HL-60 (cell line): Measurements from ENCODE around the gene GUCY2F.
A peak's percentile ranks its signal among the peaks of the same experiment; 100 is the strongest.

Source experiments
- DNase-seq, 2 experiments: peaks; one replicate each; pipeline ENCODE4 v3.0.0-alpha.2; 2010 to 2020; ENCODE audit warnings: low read depth in 1 of 2, low spot score in 1 of 2
- H3K27ac ChIP-seq: fragments of 250-450 bp; sonication (Bioruptor Pico); replicated peaks from 2 replicates; pipeline ENCODE4 v1.5.1; 2020; ENCODE audit warnings: mild to moderate bottlenecking, moderate library complexity
- H3K27me3 ChIP-seq: fragments of 250-450 bp; sonication (Bioruptor Pico); 2 replicates; pipeline ENCODE4 v1.5.1; 2021; ENCODE audit warnings: mild to moderate bottlenecking, moderate library complexity; ENCODE audit not compliant: insufficient read depth, poor library complexity, severe bottlenecking
- H3K4me3 ChIP-seq: replicated peaks from 2 replicates; pipeline ENCODE4 v1.5.1; 2011; ENCODE audit warnings: mild to moderate bottlenecking, control low read depth, low read length; ENCODE audit not compliant: insufficient read depth
- CTCF ChIP-seq: IDR thresholded peaks from one replicate; pipeline ENCODE4 v1.5.1; 2011; ENCODE audit warnings: low read length, control low read depth, inconsistent platforms; ENCODE audit not compliant: insufficient read depth
- GABPA ChIP-seq: IDR thresholded peaks from 2 replicates; pipeline ENCODE4 v1.6.1; 2012; ENCODE audit warnings: low read depth
- POLR2AphosphoS5 ChIP-seq: IDR thresholded peaks from 2 replicates; pipeline ENCODE4 v1.6.1; 2012; ENCODE audit warnings: low read depth
- REST ChIP-seq: IDR thresholded peaks from 2 replicates; pipeline ENCODE4 v1.6.1; 2012; ENCODE audit warnings: low read depth; ENCODE audit not compliant: insufficient replicate concordance
- SPI1 ChIP-seq: IDR thresholded peaks from 2 replicates; pipeline ENCODE4 v1.6.1; 2012; ENCODE audit warnings: low read depth, mild to moderate bottlenecking, borderline replicate concordance

Gene GUCY2F

GRCh38 chrX:109346491-109346890 is 135.4 kb downstream of the GUCY2F start:
- H3K27me3 ChIP-seq: no peaks in the 10 kb centered on the region
- DNase-seq: no peak
- TF ChIP-seq REST: no peak
- TF ChIP-seq SPI1: peak; percentile 15; the same call in 1 of the 2 replicates
- no peak overlapping the region for H3K4me3 ChIP-seq
- no peak overlapping the region for H3K27ac ChIP-seq

- no peak for DNase-seq
- Histone ChIP-seq H3K27ac (no peak overlapping the region), H3K4me3 (no peak overlapping the region), H3K27me3 (no peaks in the 10 kb centered on the region)
- TF ChIP-seq SPI1 (no peak), GABPA (no peak), REST (no peak), CTCF (no peak)
Measured at GRCh38 chrX:109345856-109346255, 136.0 kb downstream of the GUCY2F start.

DNA sequence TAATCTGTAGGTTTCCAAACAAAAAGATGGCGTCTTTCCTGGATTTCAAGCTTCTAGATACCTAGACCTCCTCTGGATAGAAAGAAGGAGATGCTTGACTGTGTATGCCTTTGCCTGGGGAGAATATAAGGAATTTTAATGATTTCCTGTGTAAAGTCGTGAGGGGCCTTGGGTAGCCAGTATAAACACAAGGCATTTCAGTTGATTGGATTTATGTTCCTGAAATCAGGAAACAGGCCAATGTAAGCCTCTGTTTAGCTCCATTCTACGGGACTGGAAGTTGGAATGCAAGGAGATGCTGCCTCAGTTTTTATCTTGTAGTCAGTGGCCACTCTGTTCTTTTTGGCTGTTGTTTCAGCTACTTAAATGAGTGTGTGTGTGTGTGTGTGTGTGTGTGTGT is 137.2 kb downstream of the GUCY2F start:
- Histone ChIP-seq H3K27ac (no peak overlapping the region), H3K27me3 (no peaks in the 10 kb centered on the region), H3K4me3 (no peak overlapping the region)
- DNase-seq: no peak
- TF ChIP-seq REST (no peak), SPI1 (no peak), GABPA (no peak), POLR2AphosphoS5 (no peak), CTCF (no peak)

- no peak for TF ChIP-seq POLR2AphosphoS5
- no peak for TF ChIP-seq REST
- no peak for TF ChIP-seq CTCF
- no peak for TF ChIP-seq SPI1
- no peak for TF ChIP-seq GABPA
- Histone ChIP-seq H3K27me3 (no peaks in the 10 kb centered on the region), H3K27ac (no peak overlapping the region), H3K4me3 (no peak overlapping the region)
- DNase-seq: no peak
Measured at GRCh38 chrX:109344101-109344500, 137.8 kb downstream of the GUCY2F start.
